Measurements from ENCODE around the gene NSMF.

NSMF gene

GRCh38 chr9:137459152-137459600, at the start of gene NSMF:
Gene NSMF (minus strand): TSS chr9:137459334. CDS start chr9:137459102, 232 bp downstream.
- peak; percentile 33 to 86 for DNase-seq

GRCh38 chr9:137506702-137507171, 47.6 kb upstream of the NSMF start:
- no peak for DNase-seq

- DNase-seq, result no peak
These were observed 47.1 kb upstream of the NSMF start for GRCh38 chr9:137506274-137506673.

- DNase-seq, result no peak
These were observed 46.4 kb upstream of the NSMF start for GRCh38 chr9:137505421-137506140.

GRCh38 chr9:137504432-137504777, 45.3 kb upstream of the NSMF start:
- DNase-seq, result no peak

- DNase-seq, result no peak
These were observed 43.1 kb upstream of the NSMF start for GRCh38 chr9:137502008-137502911.

GRCh38 chr9:137501457-137501856, 42.3 kb upstream of the NSMF start:
- DNase-seq, result no peak

- no peak for DNase-seq
These were observed 41.7 kb upstream of the NSMF start for GRCh38 chr9:137500666-137501397.

- no peak for DNase-seq
These were observed 40.9 kb upstream of the NSMF start for GRCh38 chr9:137499858-137500661.

GRCh38 chr9:137499416-137499815, 40.3 kb upstream of the NSMF start:
- no peak for DNase-seq

GRCh38 chr9:137498720-137499150, 39.6 kb upstream of the NSMF start:
- no peak for DNase-seq

GRCh38 chr9:137497921-137498719, 39.0 kb upstream of the NSMF start:
- DNase-seq, result no peak

GRCh38 chr9:137496601-137497375, 37.7 kb upstream of the NSMF start:
- no peak for DNase-seq

- no peak for DNase-seq
These were observed 35.6 kb upstream of the NSMF start for GRCh38 chr9:137494550-137495351.

GRCh38 chr9:137494104-137494544, 35.0 kb upstream of the NSMF start:
- no peak for DNase-seq

- DNase-seq, result no peak
These were observed 34.4 kb upstream of the NSMF start for GRCh38 chr9:137493364-137494103.

- DNase-seq, result no peak
These were observed 33.6 kb upstream of the NSMF start for GRCh38 chr9:137492464-137493363.

Data from NCI-H446 (cell line).